Uterus (tissue), 2 donors: Measurements from ENCODE around the gene AARSD1.

Source experiments
- POLR2A ChIP-seq, 2 donors: fragments of 450-650 bp; IDR thresholded peaks; one replicate each; pipeline ENCODE4 v1.6.1; 2016; ENCODE audit warnings: antibody characterized with exemption in 2 of 2, mild to moderate bottlenecking in 1 of 2, moderate library complexity in 1 of 2
- TF ChIP-seq, protein P1 (sequence below), 4 experiments: fragments of 200-600 bp in 2 of 4; fragments of 450-650 bp in 2 of 4; sonication (generic) in 2 of 4; IDR thresholded peaks; one replicate each; pipeline ENCODE4 v1.5.1; 2016 to 2019; ENCODE audit warnings: antibody characterized with exemption in 4 of 4, mild to moderate bottlenecking in 2 of 4, moderate library complexity in 1 of 4

DNA sequence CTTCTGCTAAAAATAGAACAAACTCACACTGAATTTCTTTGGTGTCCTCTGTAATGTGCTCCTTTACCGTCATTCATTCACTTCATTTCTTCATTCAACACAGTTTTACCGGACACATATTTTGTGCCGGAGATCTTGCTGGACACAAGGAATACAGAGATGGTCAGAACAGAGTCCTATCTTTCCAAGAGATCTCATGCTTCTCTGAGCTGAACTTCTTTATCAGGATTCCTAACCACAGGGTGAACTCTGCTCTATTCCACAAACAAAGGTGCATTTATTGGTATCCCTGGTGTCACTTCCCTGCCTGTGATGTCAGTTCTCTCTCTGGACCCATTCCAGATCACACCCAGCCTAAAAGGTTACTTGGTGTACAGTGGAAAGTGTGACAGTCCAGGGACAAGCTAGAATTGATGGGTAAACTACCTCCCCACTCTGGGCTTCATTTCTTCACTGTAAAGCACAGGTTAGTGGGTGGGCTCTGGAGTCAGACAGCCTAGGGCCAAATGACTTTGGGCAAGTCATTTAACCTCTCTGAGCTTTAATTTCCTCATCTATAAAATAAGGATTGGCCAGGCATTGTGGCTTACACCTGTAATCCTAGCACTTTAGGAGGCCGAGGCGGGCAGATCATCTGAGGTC lies 46.5 kb upstream of the AARSD1 start:
- TF ChIP-seq, protein P1, sequence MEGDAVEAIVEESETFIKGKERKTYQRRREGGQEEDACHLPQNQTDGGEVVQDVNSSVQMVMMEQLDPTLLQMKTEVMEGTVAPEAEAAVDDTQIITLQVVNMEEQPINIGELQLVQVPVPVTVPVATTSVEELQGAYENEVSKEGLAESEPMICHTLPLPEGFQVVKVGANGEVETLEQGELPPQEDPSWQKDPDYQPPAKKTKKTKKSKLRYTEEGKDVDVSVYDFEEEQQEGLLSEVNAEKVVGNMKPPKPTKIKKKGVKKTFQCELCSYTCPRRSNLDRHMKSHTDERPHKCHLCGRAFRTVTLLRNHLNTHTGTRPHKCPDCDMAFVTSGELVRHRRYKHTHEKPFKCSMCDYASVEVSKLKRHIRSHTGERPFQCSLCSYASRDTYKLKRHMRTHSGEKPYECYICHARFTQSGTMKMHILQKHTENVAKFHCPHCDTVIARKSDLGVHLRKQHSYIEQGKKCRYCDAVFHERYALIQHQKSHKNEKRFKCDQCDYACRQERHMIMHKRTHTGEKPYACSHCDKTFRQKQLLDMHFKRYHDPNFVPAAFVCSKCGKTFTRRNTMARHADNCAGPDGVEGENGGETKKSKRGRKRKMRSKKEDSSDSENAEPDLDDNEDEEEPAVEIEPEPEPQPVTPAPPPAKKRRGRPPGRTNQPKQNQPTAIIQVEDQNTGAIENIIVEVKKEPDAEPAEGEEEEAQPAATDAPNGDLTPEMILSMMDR (IDR thresholded peaks at IDR 0.05): no peak
- no peak for TF ChIP-seq POLR2A (IDR thresholded peaks at IDR 0.05)
